Stomach (tissue), 9 donors: Measurements from ENCODE around the gene TRABD2B. TPM values are rescaled to one million over a fixed set of nuclear protein-coding genes. Genes with fewer than 3 reads are reported as not detected.

Experiments used
- DNase-seq, 2 donors: peaks; one replicate each; pipeline versions ENCODE4 v3.0.0 to v3.0.0-alpha.2; 2013 to 2019
- H3K27ac ChIP-seq, 5 donors: fragments of 200-600 bp in 4 of 5; sonication (generic) in 4 of 5; one replicate each; pipeline ENCODE4 v1.5.1; 2013 to 2019; ENCODE audit warnings: mild to moderate bottlenecking in 1 of 5, moderate library complexity in 1 of 5
- H3K27me3 ChIP-seq, 3 donors: fragments of 200-600 bp; sonication (generic); one replicate each; pipeline ENCODE4 v1.5.1; 2017 to 2019; ENCODE audit warnings: mixed run types in 1 of 3
- H3K36me3 ChIP-seq, 4 donors: fragments of 200-600 bp; sonication (generic); 1 replicate in 3 of 4; 2 replicates in 1 of 4; pipeline ENCODE4 v1.5.1; 2016 to 2019
- H3K4me1 ChIP-seq, 4 donors: fragments of 200-600 bp; sonication (generic); one replicate each; pipeline ENCODE4 v1.5.1; 2016 to 2019
- H3K4me3 ChIP-seq, 4 donors: fragments of 200-600 bp; sonication (generic) in 3 of 4; one replicate each; pipeline ENCODE4 v1.5.1; 2016 to 2019; ENCODE audit warnings: mild to moderate bottlenecking in 1 of 4
- H3K9me3 ChIP-seq, 4 donors: fragments of 200-600 bp; sonication (generic); one replicate each; pipeline ENCODE4 v1.5.1; 2016 to 2019
- EP300 ChIP-seq: sonication (generic); formaldehyde crosslinking; IDR thresholded peaks from one replicate; pipeline ENCODE4 v1.6.1; 2017; ENCODE audit warnings: antibody characterized with exemption
- POLR2A ChIP-seq, 4 donors: fragments of 450-650 bp; IDR thresholded peaks; one replicate each; pipeline ENCODE4 v1.6.1; 2016; ENCODE audit warnings: antibody characterized with exemption in 4 of 4, control low read depth in 2 of 4, mild to moderate bottlenecking in 1 of 4, moderate library complexity in 1 of 4
- POLR2AphosphoS5 ChIP-seq, 3 donors: sonication (generic); formaldehyde crosslinking; IDR thresholded peaks; one replicate each; pipeline ENCODE4 v1.6.1; 2016; ENCODE audit warnings: antibody characterized with exemption in 3 of 3
- WGBS, 5 donors: extraction: QIAGEN DNeasy Blood & Tissue Kit in 3 of 5; methylation state at CpG; one replicate each; pipeline versions ENCODE4 v1.1.5 to v1.1.7; 2013 to 2018; 5-methylcytosine and 5-hydroxymethylcytosine counted together
- intact Hi-C: fragments of 100-400 bp; cut with DNase I; formaldehyde crosslinking; loops from one replicate; pipeline ENCODE4 v1.15.1; 2023; ENCODE audit warnings: low total_unique reads
- polyA plus RNA-seq, 3 donors: library from polyadenylated mRNA; stranded (reverse); fragments of 200-250 nt; gene quantifications; one replicate each; pipeline ENCODE4 v1.2.3, GENCODE V29; 2013
- total RNA-seq, 5 donors: library from RNA; depleted of rRNA; stranded (reverse); fragments of >200 nt; gene quantifications; one replicate each; pipeline versions ENCODE4 v1.1.0 to v1.2.3, GENCODE V29; 2014 to 2016
- TF ChIP-seq, protein P1 (sequence below), 7 experiments: fragments of 450-650 bp in 4 of 7; fragments of 200-600 bp in 3 of 7; sonication (generic) in 3 of 7; IDR thresholded peaks; one replicate each; pipeline ENCODE4 v1.5.1; 2016 to 2019; ENCODE audit warnings: antibody characterized with exemption in 7 of 7, control low read depth in 2 of 7, mild to moderate bottlenecking in 1 of 7
- donor health status: healthy with polysubstance abuse.
- donor health status: Bipolar disorder and iron deficiency.
- donor health status: healthy.

Gene TRABD2B
- total and polyA plus RNA-seq, 8 donors, result 0.31 to 2.0 (median 0.93) TPM; not detected in 1

GRCh38 chr1:48039088-48040054 is 42.2 kb upstream of the TRABD2B start:
- intact Hi-C loops, result no loop called here
- DNase-seq, result peak in 1 of 2 donors; percentile 56
- Histone ChIP-seq H3K27ac (no peak overlapping the region), H3K4me1 (peaks cover 0 to 15% (median 5%) of the 10 kb centered on the region in 4 donors), H3K36me3 (no peaks in the 10 kb centered on the region), H3K9me3 (no peaks in the 10 kb centered on the region), H3K4me3 (no peak overlapping the region), H3K27me3 (peaks cover 0 to 15% (median 0%) of the 10 kb centered on the region in 3 donors)
- WGBS, 5 donors, result 33 to 44% (median 41%) methylated on average over 12 of the region's 12 CpGs
- TF ChIP-seq POLR2A (IDR thresholded peaks at IDR 0.05) (no peak), POLR2AphosphoS5 (IDR thresholded peaks at IDR 0.05) (no peak), EP300 (no peak)
- TF ChIP-seq, protein P1, sequence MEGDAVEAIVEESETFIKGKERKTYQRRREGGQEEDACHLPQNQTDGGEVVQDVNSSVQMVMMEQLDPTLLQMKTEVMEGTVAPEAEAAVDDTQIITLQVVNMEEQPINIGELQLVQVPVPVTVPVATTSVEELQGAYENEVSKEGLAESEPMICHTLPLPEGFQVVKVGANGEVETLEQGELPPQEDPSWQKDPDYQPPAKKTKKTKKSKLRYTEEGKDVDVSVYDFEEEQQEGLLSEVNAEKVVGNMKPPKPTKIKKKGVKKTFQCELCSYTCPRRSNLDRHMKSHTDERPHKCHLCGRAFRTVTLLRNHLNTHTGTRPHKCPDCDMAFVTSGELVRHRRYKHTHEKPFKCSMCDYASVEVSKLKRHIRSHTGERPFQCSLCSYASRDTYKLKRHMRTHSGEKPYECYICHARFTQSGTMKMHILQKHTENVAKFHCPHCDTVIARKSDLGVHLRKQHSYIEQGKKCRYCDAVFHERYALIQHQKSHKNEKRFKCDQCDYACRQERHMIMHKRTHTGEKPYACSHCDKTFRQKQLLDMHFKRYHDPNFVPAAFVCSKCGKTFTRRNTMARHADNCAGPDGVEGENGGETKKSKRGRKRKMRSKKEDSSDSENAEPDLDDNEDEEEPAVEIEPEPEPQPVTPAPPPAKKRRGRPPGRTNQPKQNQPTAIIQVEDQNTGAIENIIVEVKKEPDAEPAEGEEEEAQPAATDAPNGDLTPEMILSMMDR (IDR thresholded peaks at IDR 0.05), result no peak

GRCh38 chr1:48038270-48038767 is 41.1 kb upstream of the TRABD2B start:
- intact Hi-C loops, result no loop called here
- Histone ChIP-seq H3K4me3 (no peak overlapping the region), H3K36me3 (no peaks in the 10 kb centered on the region), H3K27ac (no peak overlapping the region), H3K27me3 (peaks cover 0 to 15% (median 0%) of the 10 kb centered on the region in 3 donors), H3K9me3 (no peaks in the 10 kb centered on the region), H3K4me1 (peaks cover 0 to 15% (median 5%) of the 10 kb centered on the region in 4 donors)
- 67 to 81% (median 77%) methylated on average over 2 of the region's 2 CpGs for WGBS, 5 donors
- DNase-seq, result no peak
- TF ChIP-seq POLR2AphosphoS5 (IDR thresholded peaks at IDR 0.05) (no peak), EP300 (no peak), POLR2A (IDR thresholded peaks at IDR 0.05) (no peak)
- TF ChIP-seq, protein P1 (IDR thresholded peaks at IDR 0.05), result no peak

GRCh38 chr1:48036710-48037355 is 39.6 kb upstream of the TRABD2B start:
- TF ChIP-seq POLR2AphosphoS5 (IDR thresholded peaks at IDR 0.05), result no peak
- no peak for TF ChIP-seq POLR2A (IDR thresholded peaks at IDR 0.05)
- no peak for TF ChIP-seq EP300
- TF ChIP-seq, protein P1 (IDR thresholded peaks at IDR 0.05), result no peak
- H3K27me3 ChIP-seq, result peaks cover 0 to 15% (median 0%) of the 10 kb centered on the region in 3 donors
- WGBS, 5 donors, result 75 to 91% (median 87%) methylated on average over 3 of the region's 3 CpGs
- H3K9me3 ChIP-seq, result no peaks in the 10 kb centered on the region
- DNase-seq, result no peak
- no peak overlapping the region for H3K4me3 ChIP-seq
- no peak overlapping the region for H3K27ac ChIP-seq
- intact Hi-C loops, result no loop called here
- H3K36me3 ChIP-seq, result no peaks in the 10 kb centered on the region
- peaks cover 0 to 15% (median 5%) of the 10 kb centered on the region in 4 donors for H3K4me1 ChIP-seq

GRCh38 chr1:48035371-48036141 is 38.4 kb upstream of the TRABD2B start:
- Histone ChIP-seq H3K27me3 (peaks cover 0 to 15% (median 0%) of the 10 kb centered on the region in 3 donors), H3K27ac (no peak overlapping the region), H3K9me3 (no peaks in the 10 kb centered on the region), H3K36me3 (no peaks in the 10 kb centered on the region), H3K4me3 (no peak overlapping the region), H3K4me1 (peaks cover 0 to 15% (median 5%) of the 10 kb centered on the region in 4 donors)
- peak in 1 of 2 donors; percentile 55 for DNase-seq
- intact Hi-C loops, result no loop called here
- TF ChIP-seq, protein P1 (IDR thresholded peaks at IDR 0.05), result no peak
- TF ChIP-seq POLR2AphosphoS5 (IDR thresholded peaks at IDR 0.05) (peak in 1 of 3 donors; percentile 39), POLR2A (IDR thresholded peaks at IDR 0.05) (no peak), EP300 (no peak)
